ENCODE data around the gene NOB1. TPM values are rescaled to one million over a fixed set of nuclear protein-coding genes. Genes with fewer than 3 reads are reported as not detected.
A peak's percentile ranks its signal among the peaks of the same experiment; 100 is the strongest.

The NOB1 gene
- total and polyA plus RNA-seq, 9 of the 15 experiments (the other 6 are each of a cell fraction or from before 2014, with no cell fraction given): 42.4 to 148 (median 116) TPM

DNA sequence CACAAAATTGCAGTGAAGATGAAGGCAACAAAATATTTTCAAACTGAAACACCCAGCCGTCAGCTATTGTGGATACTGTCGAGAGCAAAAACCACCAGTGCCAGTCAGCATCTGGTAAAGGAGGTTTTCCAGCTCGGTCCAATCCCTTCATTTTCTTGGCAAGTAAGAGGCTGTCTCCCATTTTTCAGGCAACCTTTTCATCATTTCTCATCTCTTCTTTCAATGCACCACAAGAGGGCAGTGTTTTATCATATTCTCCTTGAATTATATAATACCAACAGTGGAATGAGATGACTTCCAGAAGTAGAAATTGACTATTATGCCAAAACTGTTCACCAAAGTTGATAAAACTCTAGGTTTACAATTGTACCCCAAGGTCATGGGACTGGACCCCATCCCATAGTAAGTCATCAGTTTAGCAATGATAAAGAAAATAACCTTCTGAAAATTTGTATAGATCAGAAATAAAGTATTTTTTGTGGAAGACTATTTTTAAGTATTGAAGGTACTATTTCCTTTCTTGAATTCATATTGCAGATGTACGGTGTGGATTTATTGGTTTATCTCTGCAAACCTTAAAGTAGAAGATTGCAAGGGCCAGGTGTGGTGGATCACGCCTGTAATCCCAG lies 45.2 kb downstream of the NOB1 start (continued):
- TF ChIP-seq, protein P1, sequence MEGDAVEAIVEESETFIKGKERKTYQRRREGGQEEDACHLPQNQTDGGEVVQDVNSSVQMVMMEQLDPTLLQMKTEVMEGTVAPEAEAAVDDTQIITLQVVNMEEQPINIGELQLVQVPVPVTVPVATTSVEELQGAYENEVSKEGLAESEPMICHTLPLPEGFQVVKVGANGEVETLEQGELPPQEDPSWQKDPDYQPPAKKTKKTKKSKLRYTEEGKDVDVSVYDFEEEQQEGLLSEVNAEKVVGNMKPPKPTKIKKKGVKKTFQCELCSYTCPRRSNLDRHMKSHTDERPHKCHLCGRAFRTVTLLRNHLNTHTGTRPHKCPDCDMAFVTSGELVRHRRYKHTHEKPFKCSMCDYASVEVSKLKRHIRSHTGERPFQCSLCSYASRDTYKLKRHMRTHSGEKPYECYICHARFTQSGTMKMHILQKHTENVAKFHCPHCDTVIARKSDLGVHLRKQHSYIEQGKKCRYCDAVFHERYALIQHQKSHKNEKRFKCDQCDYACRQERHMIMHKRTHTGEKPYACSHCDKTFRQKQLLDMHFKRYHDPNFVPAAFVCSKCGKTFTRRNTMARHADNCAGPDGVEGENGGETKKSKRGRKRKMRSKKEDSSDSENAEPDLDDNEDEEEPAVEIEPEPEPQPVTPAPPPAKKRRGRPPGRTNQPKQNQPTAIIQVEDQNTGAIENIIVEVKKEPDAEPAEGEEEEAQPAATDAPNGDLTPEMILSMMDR (IDR thresholded peaks at IDR 0.05 in 2 of 3, conservative IDR thresholded peaks at IDR 0.05 in 1 of 3; ENCODE audit: insufficient read depth in 2 of 3, low read depth in 1 of 3, low read length in 3 of 3): peak; percentile 60 to 79 (median 67); a peak in 5 of 6 replicates
- TF ChIP-seq, protein P2, sequence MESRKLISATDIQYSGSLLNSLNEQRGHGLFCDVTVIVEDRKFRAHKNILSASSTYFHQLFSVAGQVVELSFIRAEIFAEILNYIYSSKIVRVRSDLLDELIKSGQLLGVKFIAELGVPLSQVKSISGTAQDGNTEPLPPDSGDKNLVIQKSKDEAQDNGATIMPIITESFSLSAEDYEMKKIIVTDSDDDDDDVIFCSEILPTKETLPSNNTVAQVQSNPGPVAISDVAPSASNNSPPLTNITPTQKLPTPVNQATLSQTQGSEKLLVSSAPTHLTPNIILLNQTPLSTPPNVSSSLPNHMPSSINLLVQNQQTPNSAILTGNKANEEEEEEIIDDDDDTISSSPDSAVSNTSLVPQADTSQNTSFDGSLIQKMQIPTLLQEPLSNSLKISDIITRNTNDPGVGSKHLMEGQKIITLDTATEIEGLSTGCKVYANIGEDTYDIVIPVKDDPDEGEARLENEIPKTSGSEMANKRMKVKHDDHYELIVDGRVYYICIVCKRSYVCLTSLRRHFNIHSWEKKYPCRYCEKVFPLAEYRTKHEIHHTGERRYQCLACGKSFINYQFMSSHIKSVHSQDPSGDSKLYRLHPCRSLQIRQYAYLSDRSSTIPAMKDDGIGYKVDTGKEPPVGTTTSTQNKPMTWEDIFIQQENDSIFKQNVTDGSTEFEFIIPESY (CRISPR knock-in tag; IDR thresholded peaks at IDR 0.05): no peak
- no peak for TF ChIP-seq SIN3B (IDR thresholded peaks at IDR 0.05; ENCODE audit: low read depth)
- TF ChIP-seq ARID2 (IDR thresholded peaks at IDR 0.05): 0 out of 2 replicates have a peak, but pooled peaks have one; percentile 37
- TF ChIP-seq ZBTB43 (CRISPR knock-in tag; IDR thresholded peaks at IDR 0.05): no peak
- TF ChIP-seq NRF1 (conservative IDR thresholded peaks at IDR 0.05 in 1 of 2, IDR thresholded peaks at IDR 0.05 in 1 of 2): peak; percentile 34 to 65; a peak in 2 of 4 replicates
- peak; percentile 79 to 88 for TF ChIP-seq RAD21 (CRISPR knock-in tag; conservative IDR thresholded peaks at IDR 0.05 in 1 of 2, IDR thresholded peaks at IDR 0.05 in 1 of 2)

All from K562 (cell line).